ENCODE data around the gene PLCG2.

Gene PLCG2

GRCh38 chr16:81843243-81843582 is 64.1 kb downstream of the PLCG2 start:
- H2AFZ ChIP-seq (ENCODE audit: low read length, unreplicated experiment) = no peak overlapping the region
- H3K4me3 ChIP-seq (ENCODE audit: low read depth, low read length) = no peak overlapping the region
- no peaks in the 10 kb centered on the region for H3K36me3 ChIP-seq (ENCODE audit: insufficient read depth, low read length)
- H3K27me3 ChIP-seq (ENCODE audit: insufficient read depth, low read length) = peaks cover 20% of the 10 kb centered on the region; the same call in 1 of the 2 replicates
- H3K4me1 ChIP-seq (ENCODE audit: control insufficient read depth, insufficient read depth, low read length, unreplicated experiment) = peaks cover 7% of the 10 kb centered on the region
- H3K27ac ChIP-seq (ENCODE audit: low read depth, low read length) = no peak overlapping the region
- H3K79me2 ChIP-seq (ENCODE audit: control insufficient read depth, insufficient read depth, low read length, unreplicated experiment) = no peaks in the 10 kb centered on the region

GRCh38 chr16:81843683-81844082 is 64.6 kb downstream of the PLCG2 start:
- H2AFZ ChIP-seq (ENCODE audit: low read length, unreplicated experiment) = no peak overlapping the region
- H3K79me2 ChIP-seq (ENCODE audit: control insufficient read depth, insufficient read depth, low read length, unreplicated experiment) = no peaks in the 10 kb centered on the region
- no peak overlapping the region for H3K4me3 ChIP-seq (ENCODE audit: low read depth, low read length)
- H3K36me3 ChIP-seq (ENCODE audit: insufficient read depth, low read length) = no peaks in the 10 kb centered on the region
- H3K4me1 ChIP-seq (ENCODE audit: control insufficient read depth, insufficient read depth, low read length, unreplicated experiment) = peaks cover 7% of the 10 kb centered on the region
- no peak overlapping the region for H3K27ac ChIP-seq (ENCODE audit: low read depth, low read length)
- peaks cover 22% of the 10 kb centered on the region; the same call in 1 of the 2 replicates for H3K27me3 ChIP-seq (ENCODE audit: insufficient read depth, low read length)

- Histone ChIP-seq H3K27me3 (ENCODE audit: insufficient read depth, low read length) (peaks cover 43% of the 10 kb centered on the region), H3K36me3 (ENCODE audit: insufficient read depth, low read length) (no peaks in the 10 kb centered on the region), H3K4me3 (ENCODE audit: low read depth, low read length) (no peak overlapping the region), H3K27ac (ENCODE audit: low read depth, low read length) (no peak overlapping the region), H3K79me2 (ENCODE audit: control insufficient read depth, insufficient read depth, low read length, unreplicated experiment) (no peaks in the 10 kb centered on the region), H2AFZ (ENCODE audit: low read length, unreplicated experiment) (no peak overlapping the region), H3K4me1 (ENCODE audit: control insufficient read depth, insufficient read depth, low read length, unreplicated experiment) (peaks cover 3% of the 10 kb centered on the region)
Measured at GRCh38 chr16:81846105-81846504, 67.0 kb downstream of the PLCG2 start.

GRCh38 chr16:81848306-81848853 is 69.3 kb downstream of the PLCG2 start:
- Histone ChIP-seq H2AFZ (ENCODE audit: low read length, unreplicated experiment) (no peak overlapping the region), H3K36me3 (ENCODE audit: insufficient read depth, low read length) (no peaks in the 10 kb centered on the region), H3K4me3 (ENCODE audit: low read depth, low read length) (no peak overlapping the region), H3K4me1 (ENCODE audit: control insufficient read depth, insufficient read depth, low read length, unreplicated experiment) (peaks cover 2% of the 10 kb centered on the region), H3K79me2 (ENCODE audit: control insufficient read depth, insufficient read depth, low read length, unreplicated experiment) (no peaks in the 10 kb centered on the region), H3K27ac (ENCODE audit: low read depth, low read length) (no peak overlapping the region), H3K27me3 (ENCODE audit: insufficient read depth, low read length) (peaks cover 47% of the 10 kb centered on the region)

GRCh38 chr16:81850197-81850944 is 71.3 kb downstream of the PLCG2 start:
- no peak overlapping the region for H2AFZ ChIP-seq (ENCODE audit: low read length, unreplicated experiment)
- H3K4me3 ChIP-seq (ENCODE audit: low read depth, low read length) = no peak overlapping the region
- no peaks in the 10 kb centered on the region for H3K4me1 ChIP-seq (ENCODE audit: control insufficient read depth, insufficient read depth, low read length, unreplicated experiment)
- H3K27ac ChIP-seq (ENCODE audit: low read depth, low read length) = no peak overlapping the region
- H3K36me3 ChIP-seq (ENCODE audit: insufficient read depth, low read length) = no peaks in the 10 kb centered on the region
- H3K79me2 ChIP-seq (ENCODE audit: control insufficient read depth, insufficient read depth, low read length, unreplicated experiment) = no peaks in the 10 kb centered on the region
- peaks cover 45% of the 10 kb centered on the region for H3K27me3 ChIP-seq (ENCODE audit: insufficient read depth, low read length)

- H3K4me3 ChIP-seq (ENCODE audit: low read depth, low read length) = no peak overlapping the region
- no peak overlapping the region for H2AFZ ChIP-seq (ENCODE audit: low read length, unreplicated experiment)
- no peaks in the 10 kb centered on the region for H3K4me1 ChIP-seq (ENCODE audit: control insufficient read depth, insufficient read depth, low read length, unreplicated experiment)
- peaks cover 50% of the 10 kb centered on the region for H3K27me3 ChIP-seq (ENCODE audit: insufficient read depth, low read length)
- H3K79me2 ChIP-seq (ENCODE audit: control insufficient read depth, insufficient read depth, low read length, unreplicated experiment) = no peaks in the 10 kb centered on the region
- H3K27ac ChIP-seq (ENCODE audit: low read depth, low read length) = no peak overlapping the region
- no peaks in the 10 kb centered on the region for H3K36me3 ChIP-seq (ENCODE audit: insufficient read depth, low read length)
Measured at GRCh38 chr16:81852347-81852746, 73.3 kb downstream of the PLCG2 start.

GRCh38 chr16:81855552-81856153 is 76.6 kb downstream of the PLCG2 start:
- no peak overlapping the region for H2AFZ ChIP-seq (ENCODE audit: low read length, unreplicated experiment)
- H3K27me3 ChIP-seq (ENCODE audit: insufficient read depth, low read length) = peaks cover 33% of the 10 kb centered on the region
- no peak overlapping the region for H3K27ac ChIP-seq (ENCODE audit: low read depth, low read length)
- H3K36me3 ChIP-seq (ENCODE audit: insufficient read depth, low read length) = no peaks in the 10 kb centered on the region
- no peak overlapping the region for H3K4me3 ChIP-seq (ENCODE audit: low read depth, low read length)
- H3K79me2 ChIP-seq (ENCODE audit: control insufficient read depth, insufficient read depth, low read length, unreplicated experiment) = no peaks in the 10 kb centered on the region
- H3K4me1 ChIP-seq (ENCODE audit: control insufficient read depth, insufficient read depth, low read length, unreplicated experiment) = no peaks in the 10 kb centered on the region

DNA sequence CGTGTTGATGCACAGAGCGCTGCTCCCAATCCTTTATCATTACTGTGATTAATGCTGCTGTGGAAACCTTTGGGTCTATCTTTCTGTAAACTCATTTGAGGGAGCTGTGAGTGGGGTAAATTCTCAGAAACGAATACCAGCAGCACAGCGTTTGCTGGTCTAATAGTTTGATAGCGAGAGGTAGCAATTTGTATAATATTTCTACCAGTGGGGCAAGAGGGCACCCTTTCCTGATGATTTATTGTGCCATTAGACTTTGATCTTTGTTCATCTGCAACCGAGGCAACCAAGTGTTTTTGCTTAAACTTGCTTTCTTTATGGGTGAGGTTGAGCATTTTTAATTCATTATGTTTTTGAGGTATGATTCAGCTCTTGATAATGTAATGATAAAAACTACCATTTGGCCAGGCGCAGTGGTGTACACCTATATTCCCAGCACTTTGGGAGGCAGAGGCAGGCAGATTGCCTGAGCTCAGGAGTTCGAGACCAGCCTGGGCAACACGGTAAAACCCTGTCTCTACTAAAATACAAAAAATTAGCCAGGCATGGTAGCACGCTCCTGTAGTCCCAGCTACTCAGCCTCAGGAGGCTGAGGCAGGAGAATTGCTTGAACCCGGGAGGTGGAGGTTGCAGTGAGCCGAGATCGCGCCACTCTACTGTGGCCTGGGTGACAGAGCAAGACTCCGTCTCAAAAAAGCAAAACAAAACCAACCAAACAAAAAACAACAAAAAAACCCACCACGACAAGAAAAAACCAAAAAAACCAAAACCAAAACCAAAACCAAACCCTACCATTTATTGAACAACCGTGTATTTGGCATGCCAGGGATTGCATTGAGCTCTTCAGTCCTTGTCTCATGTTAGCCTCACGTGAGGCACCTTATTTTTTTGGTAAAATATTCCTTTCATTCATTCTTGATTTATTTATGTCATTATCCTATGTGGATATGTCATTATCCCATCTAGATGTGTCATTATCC is 81.5 kb downstream of the PLCG2 start:
- no peaks in the 10 kb centered on the region for H3K79me2 ChIP-seq (ENCODE audit: control insufficient read depth, insufficient read depth, low read length, unreplicated experiment)
- H3K36me3 ChIP-seq (ENCODE audit: insufficient read depth, low read length) = no peaks in the 10 kb centered on the region
- no peak overlapping the region for H3K27ac ChIP-seq (ENCODE audit: low read depth, low read length)
- H3K27me3 ChIP-seq (ENCODE audit: insufficient read depth, low read length) = peaks cover 67% of the 10 kb centered on the region
- peak overlapping the region; percentile 34; the same call in 1 of the 2 replicates for H3K4me3 ChIP-seq (ENCODE audit: low read depth, low read length)
- H3K4me1 ChIP-seq (ENCODE audit: control insufficient read depth, insufficient read depth, low read length, unreplicated experiment) = peaks cover 6% of the 10 kb centered on the region
- no peak overlapping the region for H2AFZ ChIP-seq (ENCODE audit: low read length, unreplicated experiment)

- H3K4me1 ChIP-seq (ENCODE audit: control insufficient read depth, insufficient read depth, low read length, unreplicated experiment) = peaks cover 6% of the 10 kb centered on the region
- no peak overlapping the region for H3K27ac ChIP-seq (ENCODE audit: low read depth, low read length)
- H3K36me3 ChIP-seq (ENCODE audit: insufficient read depth, low read length) = no peaks in the 10 kb centered on the region
- H2AFZ ChIP-seq (ENCODE audit: low read length, unreplicated experiment) = peak overlapping the region; percentile 4
- no peaks in the 10 kb centered on the region for H3K79me2 ChIP-seq (ENCODE audit: control insufficient read depth, insufficient read depth, low read length, unreplicated experiment)
- H3K27me3 ChIP-seq (ENCODE audit: insufficient read depth, low read length) = peaks cover 59% of the 10 kb centered on the region
- peak overlapping the region; percentile 34; the same call in 1 of the 2 replicates for H3K4me3 ChIP-seq (ENCODE audit: low read depth, low read length)
Measured at GRCh38 chr16:81861503-81861902, 82.4 kb downstream of the PLCG2 start.

- H3K27ac ChIP-seq (ENCODE audit: low read depth, low read length) = no peak overlapping the region
- H3K36me3 ChIP-seq (ENCODE audit: insufficient read depth, low read length) = no peaks in the 10 kb centered on the region
- peaks cover 58% of the 10 kb centered on the region for H3K27me3 ChIP-seq (ENCODE audit: insufficient read depth, low read length)
- H3K4me1 ChIP-seq (ENCODE audit: control insufficient read depth, insufficient read depth, low read length, unreplicated experiment) = peaks cover 6% of the 10 kb centered on the region
- H2AFZ ChIP-seq (ENCODE audit: low read length, unreplicated experiment) = no peak overlapping the region
- no peaks in the 10 kb centered on the region for H3K79me2 ChIP-seq (ENCODE audit: control insufficient read depth, insufficient read depth, low read length, unreplicated experiment)
- H3K4me3 ChIP-seq (ENCODE audit: low read depth, low read length) = peak overlapping the region; percentile 34; the same call in 1 of the 2 replicates
Measured at GRCh38 chr16:81861915-81862314, 82.8 kb downstream of the PLCG2 start.
